Lower leg skin (tissue), 3 donors: ENCODE data around the gene STEAP2.

Experiments
- POLR2A ChIP-seq, 2 donors: fragments of 450-650 bp; IDR thresholded peaks; one replicate each; pipeline ENCODE4 v1.6.1; 2016 to 2017; ENCODE audit warnings: antibody characterized with exemption in 2 of 2, mild to moderate bottlenecking in 1 of 2, moderate library complexity in 1 of 2
- TF ChIP-seq, protein P1 (sequence below), 3 donors: fragments of 450-650 bp; IDR thresholded peaks; one replicate each; pipeline ENCODE4 v1.5.1; 2016; ENCODE audit warnings: antibody characterized with exemption in 3 of 3, mild to moderate bottlenecking in 3 of 3, moderate library complexity in 2 of 3

DNA sequence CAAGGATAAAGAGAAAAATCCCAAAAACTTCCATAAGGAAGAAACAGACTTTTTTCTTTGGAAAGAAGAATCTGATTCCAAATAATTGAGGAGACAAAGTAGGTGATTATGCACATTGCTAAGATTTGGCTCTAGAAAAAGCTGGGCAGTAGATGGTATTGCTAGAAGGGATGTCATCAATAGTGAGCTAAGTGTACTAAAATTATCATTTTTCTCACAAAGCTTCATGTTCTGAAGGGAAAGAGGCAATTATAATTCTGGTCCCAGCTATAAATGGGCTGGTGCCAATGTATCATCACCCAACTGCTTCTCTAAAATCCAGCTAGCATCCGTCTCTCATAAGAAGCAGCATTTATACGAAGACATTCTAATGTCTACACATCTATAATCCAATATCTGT, 33.4 kb upstream of the STEAP2 start:
- TF ChIP-seq, protein P1, sequence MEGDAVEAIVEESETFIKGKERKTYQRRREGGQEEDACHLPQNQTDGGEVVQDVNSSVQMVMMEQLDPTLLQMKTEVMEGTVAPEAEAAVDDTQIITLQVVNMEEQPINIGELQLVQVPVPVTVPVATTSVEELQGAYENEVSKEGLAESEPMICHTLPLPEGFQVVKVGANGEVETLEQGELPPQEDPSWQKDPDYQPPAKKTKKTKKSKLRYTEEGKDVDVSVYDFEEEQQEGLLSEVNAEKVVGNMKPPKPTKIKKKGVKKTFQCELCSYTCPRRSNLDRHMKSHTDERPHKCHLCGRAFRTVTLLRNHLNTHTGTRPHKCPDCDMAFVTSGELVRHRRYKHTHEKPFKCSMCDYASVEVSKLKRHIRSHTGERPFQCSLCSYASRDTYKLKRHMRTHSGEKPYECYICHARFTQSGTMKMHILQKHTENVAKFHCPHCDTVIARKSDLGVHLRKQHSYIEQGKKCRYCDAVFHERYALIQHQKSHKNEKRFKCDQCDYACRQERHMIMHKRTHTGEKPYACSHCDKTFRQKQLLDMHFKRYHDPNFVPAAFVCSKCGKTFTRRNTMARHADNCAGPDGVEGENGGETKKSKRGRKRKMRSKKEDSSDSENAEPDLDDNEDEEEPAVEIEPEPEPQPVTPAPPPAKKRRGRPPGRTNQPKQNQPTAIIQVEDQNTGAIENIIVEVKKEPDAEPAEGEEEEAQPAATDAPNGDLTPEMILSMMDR (IDR thresholded peaks at IDR 0.05) = no peak
- TF ChIP-seq POLR2A (IDR thresholded peaks at IDR 0.05) = no peak
